Stimulated activated CD8-positive, alpha-beta memory T cell treated with anti-CD3 and anti-CD28 coated beads, Interleukin-15, amount 100 ng/mL, for 4 hours (primary cell): Measurements from ENCODE around the gene BRIP1.
"Not testable (repeated sequence)": the region's sequence is repeated elsewhere in the genome, so short reads cannot be mapped to it uniquely, and the experiment has no call there.

ENCODE experiments used
- DNase-seq, 2 donors: peaks; one replicate each; pipeline ENCODE4 v3.0.0-alpha.2; 2020; ENCODE audit warnings: low read depth in 2 of 2

BRIP1 gene

DNA sequence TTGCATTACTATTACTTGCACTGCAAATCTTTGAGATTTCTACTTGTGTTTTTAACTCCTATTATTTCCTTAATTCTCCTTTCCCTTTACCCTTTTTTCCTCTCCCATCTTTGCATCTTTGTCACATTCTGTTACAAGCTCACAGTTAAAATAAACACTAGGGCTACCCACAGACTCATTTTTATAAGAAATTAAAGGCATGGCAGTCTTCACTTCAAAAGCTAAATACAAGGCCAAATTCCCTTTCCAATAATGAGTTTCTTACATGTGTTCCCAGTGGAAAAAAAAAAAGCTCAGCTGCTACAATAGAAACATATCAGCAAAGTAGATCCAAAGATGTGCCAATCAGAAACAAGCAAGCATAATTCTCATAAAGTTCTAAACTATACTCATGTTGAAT, 3.7 kb upstream of the BRIP1 start:
- no peak for DNase-seq

GRCh38 chr17:61863801-61864126, 436 bp upstream of the BRIP1 start:
- DNase-seq = no peak

DNA sequence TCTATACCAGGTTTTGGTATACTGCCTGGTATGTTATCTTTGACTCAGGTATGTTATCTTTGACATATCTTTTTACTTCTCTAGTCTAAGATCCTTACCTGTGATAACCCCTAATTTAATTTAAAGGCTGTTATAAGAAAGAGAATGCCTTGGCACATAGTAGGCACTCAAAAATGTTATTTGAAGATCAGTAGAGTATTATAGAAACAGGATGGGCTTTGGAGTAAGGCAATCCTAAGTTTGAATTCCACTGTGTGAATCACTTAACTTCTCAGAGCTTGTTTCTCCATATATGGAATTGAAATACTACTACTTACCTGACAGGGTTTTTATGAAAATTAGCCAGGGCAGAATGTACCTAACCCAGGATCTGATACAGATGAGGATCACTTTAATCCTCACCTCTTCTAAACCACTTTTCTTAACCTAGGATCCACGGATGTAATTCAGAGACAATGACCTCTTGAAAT, 1.2 kb downstream of the BRIP1 start:
- DNase-seq = no peak

- not testable (repeated sequence) for DNase-seq
Observed at GRCh38 chr17:61860397-61860796, 2.9 kb downstream of the BRIP1 start.

DNA sequence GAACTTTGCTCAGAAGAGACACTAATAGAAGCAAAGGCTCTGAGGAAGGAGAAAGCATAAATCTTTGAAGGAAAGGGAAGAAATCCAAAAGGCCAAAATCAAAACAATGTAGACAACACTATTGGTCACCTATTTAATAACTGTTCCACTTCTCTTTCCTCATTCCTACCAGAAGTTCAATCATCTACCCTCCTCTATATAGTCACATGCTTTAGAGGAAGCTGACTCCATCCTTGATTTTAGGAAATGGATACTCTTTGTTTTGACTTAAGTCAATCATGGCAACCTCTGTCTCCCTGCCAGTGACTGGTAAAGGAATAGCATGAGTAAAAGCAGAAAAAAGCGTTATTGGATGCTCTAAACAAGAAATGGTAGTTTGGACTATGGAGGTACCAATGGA, 7.3 kb downstream of the BRIP1 start:
- no peak for DNase-seq

DNA sequence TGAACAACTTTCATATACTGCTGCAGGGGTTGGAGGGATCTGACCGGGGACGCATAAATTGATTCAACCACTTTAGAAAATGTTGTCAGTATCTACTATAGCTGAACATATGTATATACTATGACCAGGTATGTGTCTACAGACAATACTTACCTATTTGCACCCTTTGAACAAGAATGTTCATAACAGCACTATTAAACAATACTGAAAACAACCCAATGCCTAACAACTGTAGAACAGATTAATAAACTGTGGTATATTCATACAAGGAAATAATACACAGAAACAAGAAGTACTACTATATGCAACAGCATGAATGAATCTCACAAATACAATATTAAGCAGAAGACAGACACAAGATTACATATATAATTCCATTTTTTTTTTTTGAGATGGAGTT, 10.5 kb downstream of the BRIP1 start:
- DNase-seq = no peak

- DNase-seq = no peak
Observed at GRCh38 chr17:61849674-61850073, 13.7 kb downstream of the BRIP1 start.

GRCh38 chr17:61848896-61849295, 14.4 kb downstream of the BRIP1 start:
- no peak for DNase-seq

DNA sequence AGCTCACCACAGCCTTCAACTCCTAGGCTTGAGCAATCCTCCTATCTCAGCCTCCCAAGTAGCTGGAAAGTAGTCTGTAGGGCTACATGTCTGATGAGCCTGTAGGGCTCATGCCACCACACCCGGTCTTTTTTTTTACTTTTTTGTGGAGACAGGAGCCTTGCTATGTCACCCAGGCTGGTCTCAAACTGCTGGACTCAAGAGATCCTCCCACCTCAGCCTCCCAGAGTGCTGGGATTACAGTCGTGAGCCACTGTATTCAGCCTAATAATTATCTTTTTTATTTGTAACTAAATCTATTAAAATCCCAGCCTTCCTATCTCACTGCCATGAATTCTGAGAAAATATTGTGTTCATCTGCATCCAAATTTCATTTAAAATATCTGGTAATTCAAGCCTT, 15.1 kb downstream of the BRIP1 start:
- DNase-seq = no peak

DNA sequence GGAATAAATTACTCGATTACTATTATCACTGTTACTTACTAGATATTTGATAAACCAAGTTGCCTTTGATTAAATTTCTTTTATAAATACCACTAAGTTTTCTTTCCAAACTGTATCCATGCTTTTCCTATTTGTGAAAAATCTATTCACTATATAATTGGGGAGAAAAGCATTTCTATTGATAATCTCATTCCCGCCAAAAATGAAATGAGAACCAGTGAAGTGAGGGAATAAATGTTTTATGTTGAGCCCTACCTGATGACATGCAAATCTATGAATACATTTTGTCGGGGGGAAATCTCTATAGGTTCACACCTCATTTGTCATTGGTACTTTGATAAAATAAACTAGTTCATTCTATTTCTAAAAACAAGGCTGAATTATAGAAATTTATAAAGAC, 15.7 kb downstream of the BRIP1 start:
- DNase-seq = no peak

GRCh38 chr17:61846761-61847375, 16.5 kb downstream of the BRIP1 start:
- no peak for DNase-seq

DNA sequence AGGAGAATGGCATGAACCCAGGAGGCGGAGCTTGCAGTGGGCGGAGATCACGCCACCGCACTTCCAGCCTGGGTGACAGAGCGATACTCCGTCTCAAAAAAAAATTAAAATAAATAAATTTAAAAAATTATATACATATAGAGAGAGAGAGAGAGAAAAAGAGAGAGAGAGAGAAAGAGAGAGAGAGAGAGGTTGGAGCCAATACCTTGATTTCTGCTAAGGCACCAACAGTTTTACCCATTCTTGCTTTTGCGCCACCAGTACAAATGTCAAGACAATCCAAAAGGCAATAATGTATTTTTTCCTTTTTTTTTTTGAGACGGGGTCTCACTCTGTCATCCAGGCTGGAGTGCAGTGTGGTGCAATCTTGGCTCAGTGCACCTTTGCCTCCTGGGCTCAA, 17.2 kb downstream of the BRIP1 start:
- DNase-seq = no peak

GRCh38 chr17:61843435-61843834, 19.9 kb downstream of the BRIP1 start:
- DNase-seq = no peak

- DNase-seq = no peak
Observed at GRCh38 chr17:61842899-61843298, 20.4 kb downstream of the BRIP1 start.

- no peak for DNase-seq
Observed at GRCh38 chr17:61839300-61839786, 24.0 kb downstream of the BRIP1 start.

GRCh38 chr17:61837175-61838051, 25.9 kb downstream of the BRIP1 start:
- no peak for DNase-seq

DNA sequence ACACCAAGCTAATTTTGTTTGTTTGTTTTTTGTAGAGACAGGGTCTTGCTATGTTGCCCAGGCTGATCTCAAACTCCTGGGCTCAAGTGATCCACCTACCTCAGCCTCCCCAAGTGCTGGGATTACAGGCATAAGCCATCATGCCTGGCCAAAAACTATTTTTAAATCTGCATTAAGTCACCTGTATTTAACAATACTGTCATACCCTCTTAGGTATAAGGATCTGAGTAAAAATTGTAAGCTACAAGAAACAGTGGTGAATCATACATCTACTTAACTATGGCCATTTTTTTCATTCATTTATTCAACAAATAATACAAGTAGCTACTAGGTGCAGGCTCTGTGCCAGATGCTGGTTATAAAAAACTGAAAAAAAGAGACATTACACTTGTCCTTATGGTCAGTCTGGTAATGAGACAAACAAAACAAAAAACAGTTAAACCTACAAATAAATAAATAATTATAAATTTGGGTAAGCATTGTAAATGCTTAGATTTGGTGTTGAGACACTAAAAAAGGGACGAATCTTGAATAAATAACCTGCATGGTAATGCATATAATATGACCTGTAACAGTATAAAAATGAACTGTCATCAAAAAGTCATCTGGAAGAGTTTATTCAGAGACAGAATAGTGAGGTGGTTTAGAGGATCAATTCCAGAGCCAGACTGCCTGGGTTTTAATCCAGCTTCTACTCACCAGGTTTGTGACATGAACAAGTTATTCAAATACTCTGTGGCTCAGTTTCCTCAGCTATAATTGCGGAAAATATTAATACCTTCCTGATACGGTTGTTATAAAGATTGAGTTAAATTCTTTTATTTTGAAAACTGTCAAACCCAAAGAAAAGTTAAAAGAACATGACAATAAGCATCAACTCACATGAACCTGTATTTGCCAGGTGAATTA, 26.8 kb downstream of the BRIP1 start:
- DNase-seq = no peak

DNA sequence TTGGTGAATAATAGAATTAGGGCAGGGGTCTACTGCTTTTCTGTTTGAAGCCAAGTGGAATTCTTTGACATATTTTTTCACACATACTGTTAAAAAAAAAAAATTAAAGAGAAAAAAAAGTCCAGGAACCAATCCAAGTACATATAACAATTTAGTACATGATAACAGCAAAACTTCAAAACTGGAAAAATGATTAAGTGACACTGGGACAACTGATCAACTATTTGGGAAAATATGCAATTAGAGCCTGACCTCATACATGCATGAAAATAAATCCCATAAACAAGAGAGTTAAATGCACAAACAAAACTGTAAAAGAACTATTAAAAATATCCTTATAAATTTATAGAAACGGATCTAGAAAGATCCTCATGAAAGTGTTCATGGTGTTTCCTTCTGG, 27.7 kb downstream of the BRIP1 start:
- no peak for DNase-seq

DNA sequence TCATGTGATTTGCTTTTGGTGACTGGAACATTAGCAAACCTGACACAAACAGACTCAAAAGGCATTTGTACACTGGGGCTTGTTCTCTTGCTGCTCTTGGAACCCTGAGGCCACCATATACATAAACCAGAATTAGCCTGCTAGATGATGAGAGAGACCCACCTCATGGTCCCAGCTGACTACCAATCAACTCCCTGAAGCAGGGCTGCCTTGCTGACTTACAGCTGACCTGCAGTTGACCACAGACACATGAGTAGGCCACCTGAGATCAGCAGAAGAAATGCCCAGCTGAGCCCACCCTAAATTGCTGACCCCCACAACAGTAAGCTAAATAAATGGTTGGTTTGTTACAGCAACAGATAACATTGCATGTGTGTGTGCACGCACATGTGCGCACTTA, 28.7 kb downstream of the BRIP1 start:
- no peak for DNase-seq

GRCh38 chr17:61833536-61834193, 29.7 kb downstream of the BRIP1 start:
- no peak for DNase-seq

DNA sequence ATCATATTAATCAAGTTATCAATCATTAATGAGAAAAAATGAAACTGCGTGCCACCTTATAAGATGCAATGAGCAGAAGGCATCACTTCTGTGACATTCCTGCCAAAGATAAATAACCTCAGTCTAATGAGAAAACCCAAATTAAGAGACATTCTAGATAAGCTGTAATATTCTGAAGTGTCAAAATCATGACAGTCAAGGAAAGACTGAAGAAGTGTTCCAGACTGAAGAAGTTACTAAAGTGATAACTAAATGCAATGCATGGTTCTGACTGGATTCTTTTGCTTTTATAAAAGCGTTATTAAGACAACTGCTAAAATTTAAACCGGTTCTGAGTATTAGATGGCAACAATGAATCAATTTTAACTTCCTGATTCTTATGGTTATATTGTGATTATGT, 30.9 kb downstream of the BRIP1 start:
- DNase-seq = no peak

DNA sequence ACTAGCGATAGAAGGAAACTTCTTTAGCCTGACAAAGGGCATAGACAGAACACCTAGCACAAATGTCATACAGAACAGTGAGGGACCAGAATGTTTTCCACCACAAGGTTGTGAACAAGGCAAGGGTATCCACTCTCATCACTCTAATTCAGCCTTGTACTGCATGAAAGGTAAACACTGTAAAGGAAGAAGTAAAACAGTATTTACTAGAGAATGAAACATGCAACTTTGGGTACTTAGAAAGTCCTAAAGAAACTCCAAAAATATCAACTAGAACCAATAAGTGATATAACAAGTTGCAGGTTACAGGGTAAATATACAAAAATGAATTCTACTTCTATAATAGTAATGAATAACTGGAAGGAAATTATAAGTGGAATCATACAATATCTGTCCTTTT, 32.2 kb downstream of the BRIP1 start:
- DNase-seq = no peak
